HG03521 (cell line): ENCODE measurements around the gene MAML3.

Source experiments
- ATAC-seq: cut with Tn5 transposase; IDR thresholded peaks from one replicate; pipeline ENCODE4 v1.9.1; 2021; ENCODE audit warnings: mild to moderate bottlenecking, moderate library complexity; ENCODE audit not compliant: unreplicated experiment

MAML3 gene

DNA sequence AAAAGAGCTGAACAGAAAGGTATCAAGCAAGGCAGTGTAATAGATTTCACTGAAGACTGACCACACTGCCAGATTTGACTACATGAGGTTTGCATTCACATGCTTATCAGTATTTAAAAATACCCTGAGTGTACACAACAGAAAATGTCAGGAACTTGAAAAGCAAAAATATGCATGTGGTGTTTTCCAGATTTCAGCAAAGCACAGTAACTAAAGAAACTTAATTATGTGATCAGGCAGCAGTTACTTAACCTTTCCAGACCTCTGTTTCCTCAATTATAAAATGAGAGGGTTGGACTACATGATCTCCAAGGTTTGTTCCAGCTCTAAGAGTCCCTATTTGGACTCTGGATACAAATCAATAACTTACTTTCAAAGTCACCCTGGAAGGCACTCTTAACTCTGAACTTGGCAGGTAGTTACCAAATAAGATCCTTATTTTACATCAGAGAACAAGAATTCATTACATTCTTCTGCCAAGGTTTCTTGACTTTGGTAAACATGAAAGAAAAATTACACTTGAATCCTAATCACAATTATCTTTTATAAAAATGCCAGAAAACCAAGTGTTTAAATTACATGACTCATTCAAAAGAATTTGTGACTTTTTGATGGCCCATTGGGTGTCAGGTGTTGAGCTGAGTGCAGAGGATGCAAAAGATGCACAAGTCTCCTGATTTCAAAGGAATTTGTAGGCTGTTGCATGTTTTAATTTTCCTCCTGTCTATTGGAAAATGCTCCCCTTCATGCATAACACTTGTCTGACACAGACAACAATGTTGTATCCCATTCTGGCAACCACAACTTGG lies 246.8 kb downstream of the MAML3 start:
- no peak for ATAC-seq

DNA sequence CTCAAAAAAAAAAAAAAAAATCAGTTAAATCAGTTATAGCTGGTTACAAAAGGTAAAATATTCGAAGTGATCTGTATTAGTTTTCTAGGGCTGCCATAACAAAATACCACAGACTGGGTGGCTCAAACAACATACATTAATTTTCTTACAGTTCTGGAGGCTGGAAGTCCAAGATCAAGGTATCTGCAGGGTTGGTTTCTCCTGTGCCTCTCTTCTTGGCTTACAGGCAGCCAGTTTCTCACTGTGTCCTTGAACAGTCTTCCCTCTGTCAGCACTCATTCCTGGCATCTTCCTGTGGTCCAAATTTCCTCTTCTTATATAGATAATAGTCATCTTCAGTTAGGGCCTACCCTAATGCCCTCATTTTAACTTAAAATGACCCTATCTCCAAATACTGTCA lies 248.5 kb downstream of the MAML3 start:
- ATAC-seq = no peak

DNA sequence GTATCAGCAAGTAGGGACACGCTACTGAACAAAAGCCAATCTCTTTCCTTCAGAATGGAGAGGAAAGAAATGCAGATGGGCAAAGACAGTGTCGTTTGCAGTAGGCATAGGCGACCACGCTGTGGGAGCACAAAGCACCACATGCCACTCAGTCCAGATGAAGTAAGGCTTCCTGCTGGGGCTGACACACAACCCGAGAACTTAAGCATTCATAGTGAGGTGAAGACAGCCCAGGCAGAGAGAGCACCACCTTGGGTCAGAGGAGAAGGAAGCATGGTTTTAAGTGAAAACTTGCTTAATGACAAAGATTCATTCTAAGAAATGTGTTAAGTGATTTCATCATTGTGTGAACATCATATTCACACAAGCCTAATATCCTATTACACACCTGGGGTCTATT lies 249.6 kb downstream of the MAML3 start:
- ATAC-seq = no peak

DNA sequence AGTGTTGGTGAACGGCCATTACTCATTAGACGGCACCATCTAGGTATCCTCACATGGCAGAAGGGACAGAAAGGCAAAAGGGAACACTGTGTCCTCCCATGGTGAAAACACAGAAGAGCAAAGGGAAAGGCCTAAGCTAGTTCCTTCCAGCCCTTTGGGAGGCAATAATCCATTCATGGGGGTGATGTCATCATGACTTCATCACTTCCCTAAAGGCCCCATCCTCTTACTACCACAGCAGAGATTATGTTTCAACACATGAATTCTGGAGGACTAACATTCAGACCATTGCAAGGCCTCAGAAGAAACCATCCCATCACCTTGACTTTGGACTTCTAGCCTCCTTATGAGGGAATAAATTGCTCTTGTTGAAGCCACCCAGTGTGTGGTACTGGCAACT lies 250.1 kb downstream of the MAML3 start:
- no peak for ATAC-seq

DNA sequence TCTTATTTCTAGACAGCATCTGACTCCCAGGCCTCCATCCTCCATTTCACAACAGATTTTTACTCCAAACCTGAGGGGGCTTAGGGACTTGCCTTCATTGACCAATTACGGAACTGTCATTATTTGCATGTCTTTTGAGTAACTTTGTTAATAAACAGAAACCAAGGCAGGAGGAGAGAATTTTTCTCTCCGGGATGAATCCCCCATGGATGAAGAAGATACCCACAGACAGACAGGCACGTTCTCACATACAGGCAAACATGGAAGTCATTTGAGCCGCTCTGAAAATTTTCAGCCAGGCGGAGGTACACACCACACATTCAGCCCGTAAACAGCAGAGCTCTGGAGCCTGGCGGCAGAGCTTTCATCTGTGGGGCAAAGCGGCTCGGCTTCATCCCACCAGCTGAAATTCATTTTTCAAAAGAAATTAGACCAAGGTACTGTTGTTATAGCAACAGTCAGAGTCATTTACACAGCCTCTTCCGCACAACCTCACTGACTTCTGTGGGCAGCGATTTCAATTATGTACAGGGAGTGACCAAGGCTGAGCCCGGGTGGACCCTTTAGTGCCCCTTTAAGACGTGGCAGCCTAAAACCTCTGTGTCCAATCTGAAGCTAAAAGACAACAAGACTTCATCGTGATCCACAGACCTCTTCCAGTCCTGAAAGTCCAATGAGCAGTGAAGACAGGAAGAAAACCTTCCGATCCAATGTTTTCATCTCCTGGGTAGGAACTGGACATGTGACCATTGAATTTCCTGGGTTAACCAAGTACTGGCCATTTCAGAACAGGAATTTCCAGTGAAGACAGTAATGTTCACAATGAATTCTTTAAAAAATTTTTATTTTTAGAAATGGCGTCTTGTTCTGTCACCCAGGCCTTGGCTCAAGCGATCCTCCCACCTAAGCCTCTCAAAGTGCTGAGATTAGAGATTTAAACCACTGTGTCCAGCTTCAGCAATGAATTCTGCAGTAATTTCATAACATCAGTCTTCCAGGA lies 251.4 kb downstream of the MAML3 start:
- ATAC-seq = no peak

DNA sequence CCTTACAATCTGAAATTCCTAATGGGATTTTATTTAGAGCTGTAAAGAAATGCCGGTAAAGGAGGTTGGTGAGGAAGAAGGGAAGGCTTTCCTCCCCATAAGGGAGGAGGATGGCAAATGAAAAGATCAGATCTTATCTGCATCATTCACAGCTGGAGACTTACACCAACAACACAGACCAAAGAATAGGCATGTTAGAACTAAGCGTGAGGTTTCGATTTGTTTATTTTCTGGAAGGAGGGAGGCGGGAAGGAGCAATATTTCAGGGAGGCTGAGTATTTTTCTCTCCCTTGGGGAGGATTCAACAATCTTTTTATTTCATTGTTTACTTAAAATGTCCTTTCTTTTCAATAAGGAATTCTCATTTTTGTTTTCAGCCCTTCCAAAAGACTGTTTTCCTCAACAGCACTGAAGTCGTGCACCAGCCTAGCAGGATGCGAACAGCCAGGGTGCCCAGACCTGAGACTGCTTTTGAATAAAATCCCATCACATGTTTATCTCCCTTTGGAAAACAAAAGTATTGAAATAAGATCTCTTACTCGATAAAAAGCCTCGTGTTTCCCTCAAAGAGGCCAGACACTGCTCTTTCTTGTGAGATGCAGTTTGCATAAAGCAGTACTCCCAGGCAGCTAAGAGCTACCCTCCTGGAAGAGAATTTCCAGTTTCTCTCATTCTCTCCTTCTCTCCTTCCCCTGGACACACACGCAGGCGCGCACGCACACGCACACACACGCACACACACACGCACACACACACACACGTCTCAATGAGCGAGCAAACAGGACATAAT lies 252.3 kb downstream of the MAML3 start:
- ATAC-seq = no peak

DNA sequence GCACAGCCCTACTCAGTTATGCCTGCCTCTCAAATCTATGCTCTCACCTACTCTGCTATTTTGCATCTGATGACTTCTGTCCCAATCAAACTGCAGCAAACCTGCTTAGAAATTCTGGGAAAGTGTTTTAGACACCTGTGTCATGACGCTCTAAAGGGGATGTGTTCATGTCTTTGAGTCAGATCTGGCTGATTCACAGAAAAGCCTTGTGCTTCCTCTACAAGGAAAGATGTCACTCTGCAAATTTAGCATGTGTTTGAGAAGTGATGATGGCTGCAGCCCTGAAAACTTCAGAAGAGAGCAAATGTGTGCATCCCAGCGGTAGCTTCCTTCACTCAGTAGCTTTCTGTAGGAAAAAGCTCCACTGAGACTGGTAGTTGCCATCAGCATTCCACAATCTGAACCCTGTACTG lies 253.0 kb downstream of the MAML3 start:
- no peak for ATAC-seq

DNA sequence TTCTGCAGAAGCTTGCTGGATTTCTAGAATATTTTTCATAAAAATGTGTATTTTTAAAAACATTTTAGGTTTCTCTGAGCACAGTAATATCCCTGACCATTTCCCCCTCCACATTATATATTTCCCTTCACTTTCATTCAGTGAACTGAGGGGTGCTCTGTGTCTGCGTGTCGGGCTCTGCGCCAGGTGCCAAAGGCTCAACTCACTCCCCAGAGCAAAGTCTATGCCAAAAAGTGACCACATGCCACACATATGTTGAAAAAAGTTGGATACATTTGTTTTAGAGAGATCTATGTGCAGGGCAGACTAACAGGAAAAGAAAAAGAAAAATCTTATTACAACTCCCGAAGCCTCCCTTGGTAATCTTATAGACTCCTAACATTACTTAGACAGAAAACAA lies 254.6 kb downstream of the MAML3 start:
- ATAC-seq = no peak

DNA sequence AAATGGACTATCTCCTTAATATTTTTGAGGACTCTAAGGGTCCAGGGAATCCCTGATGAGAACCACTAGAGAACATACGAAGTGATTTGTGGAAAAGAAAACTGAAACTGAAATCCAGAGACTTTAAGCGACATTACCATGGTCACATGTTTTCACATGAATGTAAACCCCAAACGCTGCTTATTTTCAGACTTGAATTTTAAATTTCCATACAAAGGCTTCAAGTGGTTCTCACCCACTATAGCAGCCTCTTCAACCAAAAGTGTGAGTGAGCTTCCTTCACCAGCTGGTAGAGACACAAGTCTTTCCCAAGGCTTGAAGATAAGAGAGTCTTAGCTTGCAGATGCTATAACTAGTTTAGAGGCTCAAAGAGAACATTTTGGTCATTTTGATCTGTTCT lies 255.7 kb downstream of the MAML3 start:
- no peak for ATAC-seq

DNA sequence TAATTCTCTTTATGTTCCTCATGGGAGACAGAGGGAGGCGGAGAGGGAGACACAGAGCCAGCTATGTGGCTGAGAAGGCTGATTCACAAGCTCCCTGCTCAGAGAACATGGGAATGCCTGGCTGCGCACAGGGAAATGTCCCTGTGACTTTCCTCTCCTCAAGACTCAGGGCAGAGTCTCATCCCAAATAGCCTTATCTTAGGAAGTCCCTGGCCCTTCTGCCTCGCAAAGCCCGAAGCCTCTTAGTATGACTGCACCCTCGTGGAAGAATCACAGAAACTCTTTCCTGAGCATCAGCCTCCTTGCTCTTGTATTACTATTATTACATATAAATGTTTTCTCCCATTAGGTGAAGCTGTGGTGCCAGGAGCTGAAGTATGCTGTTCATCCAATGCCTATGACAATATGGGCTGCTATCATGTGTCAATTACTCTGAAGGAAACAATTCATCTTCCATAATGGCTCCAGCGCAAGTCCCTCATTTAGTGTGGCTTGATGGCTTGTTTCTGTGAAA lies 257.8 kb downstream of the MAML3 start:
- no peak for ATAC-seq

DNA sequence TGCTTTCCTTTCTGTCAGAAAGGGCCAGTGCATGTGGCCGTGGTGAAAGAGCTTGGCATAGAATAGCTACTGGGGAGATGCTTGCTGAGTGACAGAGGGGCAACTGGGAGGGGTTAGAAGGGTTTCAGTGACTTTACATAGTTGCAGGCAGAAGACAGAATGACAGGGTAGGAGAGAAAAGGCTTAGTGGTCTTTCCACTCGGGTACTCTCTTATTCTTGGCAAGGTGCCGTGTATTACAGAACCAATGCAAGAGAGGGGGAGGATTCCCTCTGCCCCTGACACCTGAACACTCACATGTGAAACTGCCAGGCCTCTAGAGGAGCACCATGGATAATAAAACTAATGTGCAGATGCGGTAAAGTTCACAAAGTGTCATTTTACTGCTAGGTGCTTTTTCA lies 260.2 kb downstream of the MAML3 start:
- no peak for ATAC-seq

DNA sequence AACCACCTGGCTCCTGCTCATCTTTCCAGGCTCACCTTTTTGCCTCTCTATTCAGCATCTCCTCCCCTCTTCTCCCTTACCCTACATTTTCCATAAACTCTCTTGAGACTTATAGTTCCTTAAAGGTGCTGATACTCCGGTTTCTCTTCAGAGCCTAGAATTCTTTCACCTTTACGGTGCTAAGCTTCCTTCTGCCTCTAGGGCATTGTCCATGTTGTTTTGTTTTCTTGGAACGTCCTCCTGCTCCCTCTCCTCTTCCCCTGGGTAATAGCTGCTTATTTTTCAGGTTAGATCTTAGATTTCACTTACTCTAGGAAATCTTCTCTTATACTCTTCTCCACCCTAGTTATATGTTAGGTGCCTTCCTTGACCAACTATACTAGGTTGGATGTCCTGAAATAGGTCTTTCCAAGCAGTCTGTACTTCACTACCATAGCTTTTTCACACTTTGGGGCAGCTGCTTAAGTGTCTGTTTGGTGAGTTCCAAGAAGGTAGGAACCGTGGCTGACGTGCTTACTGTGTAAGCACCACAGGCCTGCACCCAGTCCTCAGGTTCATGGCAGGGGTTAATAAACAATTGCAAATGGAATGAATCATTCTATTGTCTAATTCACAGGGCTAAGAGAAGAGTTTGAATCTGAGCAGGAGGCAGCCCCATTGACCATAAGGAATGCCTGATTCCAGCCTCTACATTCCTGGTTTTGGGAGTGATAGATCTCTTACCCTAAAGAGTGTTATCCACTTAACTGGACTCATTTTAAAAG lies 260.8 kb downstream of the MAML3 start:
- no peak for ATAC-seq

DNA sequence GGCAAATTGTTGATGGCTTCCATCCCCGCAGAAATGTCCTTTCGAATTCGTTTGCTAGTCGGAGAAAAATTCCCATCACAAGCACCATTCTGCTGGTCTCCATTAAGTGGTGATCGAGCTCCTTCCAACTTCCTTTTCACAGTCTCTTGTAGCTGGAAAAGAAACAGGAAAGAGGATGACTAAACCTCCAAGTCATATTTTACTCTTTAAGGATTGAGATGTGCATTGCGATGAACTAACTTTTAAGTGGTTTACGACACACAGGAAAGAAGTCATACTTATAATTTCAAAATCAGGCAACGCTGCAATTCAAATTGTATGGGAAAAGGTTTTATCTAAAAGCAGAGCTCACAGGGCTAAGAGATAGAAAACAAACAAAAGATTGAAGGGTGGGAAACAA lies 263.2 kb downstream of the MAML3 start:
- ATAC-seq = no peak

DNA sequence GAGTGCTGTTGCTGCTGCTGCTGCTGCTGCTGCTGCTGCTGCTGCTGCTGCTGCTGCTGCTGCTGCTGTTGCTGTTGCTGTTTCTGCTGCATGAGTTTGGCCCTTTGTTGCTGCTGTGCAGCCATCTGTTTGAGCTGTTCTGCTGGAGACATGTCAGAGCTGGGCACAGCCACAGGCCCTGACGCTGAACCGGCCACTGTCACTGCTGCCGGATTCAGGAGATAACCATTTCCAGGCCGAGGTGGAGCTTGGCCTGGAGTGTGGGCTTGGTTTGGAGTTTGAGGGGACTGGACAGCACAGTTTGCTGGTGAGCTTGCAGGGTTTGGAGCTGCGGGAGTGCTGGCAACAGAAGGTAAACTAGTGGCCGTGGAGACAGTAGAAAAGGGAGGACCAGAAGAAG lies 264.1 kb downstream of the MAML3 start:
- no peak for ATAC-seq

DNA sequence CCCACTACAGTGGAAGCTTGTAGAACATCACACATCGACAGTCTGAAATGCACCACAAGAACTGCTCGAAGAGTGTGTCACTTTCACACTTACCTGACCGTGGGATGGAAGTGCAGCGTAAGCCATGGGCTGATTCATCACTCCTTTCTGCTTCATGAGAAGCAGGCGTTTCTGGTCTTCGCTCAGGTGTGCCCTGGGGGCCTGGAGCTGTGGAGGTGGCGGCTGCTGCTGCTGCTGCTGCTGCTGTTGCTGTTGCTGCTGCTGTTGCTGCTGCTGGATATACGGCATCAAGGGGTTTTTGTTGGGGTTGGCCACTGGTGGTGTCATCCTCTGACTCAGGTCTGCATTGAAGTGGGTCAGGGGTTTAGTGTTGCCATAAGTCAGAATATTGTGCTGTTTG lies 264.7 kb downstream of the MAML3 start:
- no peak for ATAC-seq

DNA sequence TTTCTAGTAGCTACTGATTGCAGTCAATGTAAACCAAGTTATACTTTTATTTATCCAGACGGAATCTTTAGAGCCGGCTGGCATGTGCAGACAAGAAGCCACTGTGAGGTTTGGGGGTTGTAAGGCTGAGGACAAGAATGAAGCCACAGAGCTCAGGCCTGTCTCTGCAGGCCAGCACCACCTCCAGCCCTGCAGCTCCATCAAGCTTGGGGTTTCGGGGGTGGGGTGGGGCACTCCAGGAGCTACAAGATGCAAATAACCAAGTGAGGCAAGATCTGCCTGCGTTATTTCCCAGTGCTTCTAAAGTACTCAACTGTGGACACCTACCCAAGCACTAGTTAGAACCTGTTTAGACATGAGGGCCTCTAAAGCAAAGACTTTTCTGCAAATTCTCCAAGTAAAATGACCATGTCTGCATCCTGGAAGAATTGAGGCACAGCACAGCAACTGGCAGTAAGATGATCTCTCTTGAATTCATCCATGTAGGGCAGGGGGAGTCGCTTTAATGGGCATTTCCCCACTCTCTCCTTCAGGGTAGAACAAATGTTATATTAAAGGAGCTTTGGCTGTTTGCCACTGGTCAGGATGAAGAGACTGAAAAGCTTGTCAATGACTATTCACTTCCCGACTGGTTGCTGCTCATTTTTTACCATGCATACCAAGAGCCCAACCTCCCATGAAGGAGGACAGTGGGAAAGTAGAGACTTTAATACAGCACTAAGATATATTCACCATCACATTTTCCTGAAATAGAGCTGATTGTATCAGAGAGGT lies 265.8 kb downstream of the MAML3 start:
- ATAC-seq = no peak

DNA sequence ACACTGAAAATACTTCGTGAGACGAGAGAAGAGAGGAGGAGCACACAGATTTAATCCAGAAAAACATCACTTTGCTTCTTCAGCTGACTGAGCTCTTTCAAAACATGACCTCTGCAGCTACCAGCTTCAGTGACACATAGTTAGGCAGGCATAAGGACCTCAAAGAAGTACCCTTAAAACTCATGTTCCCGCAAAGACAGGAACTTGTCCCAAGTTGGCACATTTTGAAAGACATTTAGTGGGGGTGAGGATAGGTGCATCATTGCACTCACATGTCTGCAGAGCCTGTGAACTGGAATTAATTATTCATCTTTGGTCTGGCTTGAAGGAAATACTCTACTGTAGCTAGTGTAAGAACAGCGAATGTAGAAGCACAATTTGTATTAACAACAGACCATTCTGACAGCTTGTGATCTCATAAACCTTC lies 266.6 kb downstream of the MAML3 start:
- no peak for ATAC-seq

DNA sequence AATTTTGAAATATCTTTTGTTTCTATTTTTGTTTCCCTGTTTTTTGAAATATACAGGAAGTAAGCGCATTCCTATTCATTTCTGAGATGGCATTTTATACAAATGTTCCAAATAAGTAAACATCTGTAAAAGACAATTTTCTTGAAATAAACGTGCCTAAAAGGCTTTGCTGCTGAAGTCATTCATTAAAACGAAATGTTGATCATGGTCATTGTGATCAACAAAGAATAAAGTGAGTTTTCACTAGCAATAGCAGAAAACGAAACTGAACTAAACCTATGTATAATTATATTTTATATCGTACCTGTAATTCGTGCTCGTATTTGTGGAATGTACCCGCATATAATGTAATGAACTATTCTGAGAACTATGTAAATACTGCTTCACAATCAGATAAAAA lies 267.2 kb downstream of the MAML3 start:
- no peak for ATAC-seq

DNA sequence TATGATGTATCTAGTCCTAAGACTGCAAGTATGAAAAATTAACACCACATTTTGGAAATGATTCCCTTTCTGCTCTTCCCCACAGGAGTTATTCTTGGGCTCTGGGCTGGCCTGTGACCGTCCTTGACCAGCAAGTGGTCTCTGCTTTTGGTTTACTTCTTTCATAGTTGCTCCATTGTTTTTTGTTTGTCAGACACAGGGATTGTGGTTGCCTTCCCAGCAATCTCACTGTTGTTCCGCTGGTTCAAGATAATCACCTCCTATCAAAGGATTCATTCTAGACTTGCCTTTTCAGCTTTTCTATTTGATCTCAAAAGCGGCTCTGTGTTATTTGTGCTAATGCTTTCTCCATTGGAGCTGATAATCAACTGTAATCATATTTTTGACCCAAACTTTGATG lies 269.5 kb downstream of the MAML3 start:
- ATAC-seq = no peak
